HEK293 (cell line): Measurements from ENCODE around the gene PNMA8A.

Experiments
- ZNF624 ChIP-seq: fragments of 450-650 bp; formaldehyde crosslinking; IDR thresholded peaks from 2 replicates; pipeline ENCODE4 v1.5.1; 2017; ENCODE audit warnings: missing biosample characterization, missing genetic modification characterization
- TF ChIP-seq, protein P1 (sequence below): fragments of 450-650 bp; formaldehyde crosslinking; IDR thresholded peaks from 2 replicates; pipeline ENCODE4 v1.5.1; 2016; ENCODE audit warnings: missing biosample characterization, missing genetic modification characterization

DNA sequence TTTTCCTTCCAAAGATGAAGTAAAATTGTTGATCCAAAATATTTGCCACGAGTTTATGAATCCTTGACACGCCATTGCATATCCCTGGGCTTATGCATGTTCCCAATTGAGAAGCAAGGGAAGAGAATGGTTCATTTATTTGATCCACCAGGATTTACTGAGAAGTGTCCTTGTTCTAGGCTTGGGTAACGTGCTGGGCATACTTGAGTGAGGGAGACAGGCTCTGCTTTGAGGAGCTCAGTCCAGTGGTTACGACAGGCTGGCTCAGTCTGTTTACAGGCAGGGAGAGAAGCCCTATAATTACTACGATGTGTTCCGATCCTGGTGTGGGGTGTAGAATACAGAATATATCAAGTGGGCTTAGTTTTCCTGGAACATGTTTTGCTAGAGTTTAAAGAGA is 36.4 kb downstream of the PNMA8A start:
- TF ChIP-seq, protein P1, sequence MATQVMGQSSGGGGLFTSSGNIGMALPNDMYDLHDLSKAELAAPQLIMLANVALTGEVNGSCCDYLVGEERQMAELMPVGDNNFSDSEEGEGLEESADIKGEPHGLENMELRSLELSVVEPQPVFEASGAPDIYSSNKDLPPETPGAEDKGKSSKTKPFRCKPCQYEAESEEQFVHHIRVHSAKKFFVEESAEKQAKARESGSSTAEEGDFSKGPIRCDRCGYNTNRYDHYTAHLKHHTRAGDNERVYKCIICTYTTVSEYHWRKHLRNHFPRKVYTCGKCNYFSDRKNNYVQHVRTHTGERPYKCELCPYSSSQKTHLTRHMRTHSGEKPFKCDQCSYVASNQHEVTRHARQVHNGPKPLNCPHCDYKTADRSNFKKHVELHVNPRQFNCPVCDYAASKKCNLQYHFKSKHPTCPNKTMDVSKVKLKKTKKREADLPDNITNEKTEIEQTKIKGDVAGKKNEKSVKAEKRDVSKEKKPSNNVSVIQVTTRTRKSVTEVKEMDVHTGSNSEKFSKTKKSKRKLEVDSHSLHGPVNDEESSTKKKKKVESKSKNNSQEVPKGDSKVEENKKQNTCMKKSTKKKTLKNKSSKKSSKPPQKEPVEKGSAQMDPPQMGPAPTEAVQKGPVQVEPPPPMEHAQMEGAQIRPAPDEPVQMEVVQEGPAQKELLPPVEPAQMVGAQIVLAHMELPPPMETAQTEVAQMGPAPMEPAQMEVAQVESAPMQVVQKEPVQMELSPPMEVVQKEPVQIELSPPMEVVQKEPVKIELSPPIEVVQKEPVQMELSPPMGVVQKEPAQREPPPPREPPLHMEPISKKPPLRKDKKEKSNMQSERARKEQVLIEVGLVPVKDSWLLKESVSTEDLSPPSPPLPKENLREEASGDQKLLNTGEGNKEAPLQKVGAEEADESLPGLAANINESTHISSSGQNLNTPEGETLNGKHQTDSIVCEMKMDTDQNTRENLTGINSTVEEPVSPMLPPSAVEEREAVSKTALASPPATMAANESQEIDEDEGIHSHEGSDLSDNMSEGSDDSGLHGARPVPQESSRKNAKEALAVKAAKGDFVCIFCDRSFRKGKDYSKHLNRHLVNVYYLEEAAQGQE (tag by site-specific recombination): no peak
- TF ChIP-seq ZNF624 (tag by site-specific recombination): no peak
